GM18517 (cell line): Measurements from ENCODE around the gene NSUN3.

Source experiments
- ATAC-seq: cut with Tn5 transposase; IDR thresholded peaks from one replicate; pipeline ENCODE4 v1.9.1; 2021; ENCODE audit warnings: mild to moderate bottlenecking, moderate library complexity; ENCODE audit not compliant: unreplicated experiment

NSUN3 gene

GRCh38 chr3:94176988-94177745 is 114.3 kb downstream of the NSUN3 start:
- ATAC-seq, result no peak
